Spleen (tissue), 7 donors: ENCODE measurements around the gene MALT1.

Experiments used
- CTCF ChIP-seq, 11 experiments: fragments of 200-600 bp in 7 of 11; fragments of 450-650 bp in 4 of 11; sonication (generic) in 4 of 11; IDR thresholded peaks in 8 of 11; conservative IDR thresholded peaks in 3 of 11; 1 replicate in 7 of 11; 2 replicates in 4 of 11; pipeline versions ENCODE4 v1.4.0 to v1.8.0; 2016 to 2021; ENCODE audit warnings: antibody characterized with exemption in 11 of 11, inconsistent platforms in 4 of 11, mild to moderate bottlenecking in 1 of 11
- POLR2A ChIP-seq, 3 donors: fragments of 450-650 bp; IDR thresholded peaks; one replicate each; pipeline ENCODE4 v1.5.1; 2017; ENCODE audit warnings: antibody characterized with exemption in 3 of 3, mild to moderate bottlenecking in 1 of 3
- donor health status: DM: no; HTN: no; CAD: no; lungs with moderate emphysema.
- donor health status: DM: no; HTN: no; CAD: no.
- donor health status: DM: no; HTN: no; CAD: no.

- TF ChIP-seq POLR2A (IDR thresholded peaks at IDR 0.05) (no peak), CTCF (IDR thresholded peaks at IDR 0.05 in 8 of 11, conservative IDR thresholded peaks at IDR 0.05 in 3 of 11) (no peak)
These were observed 98.1 kb downstream of the MALT1 start for GRCh38 chr18:58769321-58769720.
